Measurements from ENCODE around the gene ADARB2.

ADARB2 gene

DNA sequence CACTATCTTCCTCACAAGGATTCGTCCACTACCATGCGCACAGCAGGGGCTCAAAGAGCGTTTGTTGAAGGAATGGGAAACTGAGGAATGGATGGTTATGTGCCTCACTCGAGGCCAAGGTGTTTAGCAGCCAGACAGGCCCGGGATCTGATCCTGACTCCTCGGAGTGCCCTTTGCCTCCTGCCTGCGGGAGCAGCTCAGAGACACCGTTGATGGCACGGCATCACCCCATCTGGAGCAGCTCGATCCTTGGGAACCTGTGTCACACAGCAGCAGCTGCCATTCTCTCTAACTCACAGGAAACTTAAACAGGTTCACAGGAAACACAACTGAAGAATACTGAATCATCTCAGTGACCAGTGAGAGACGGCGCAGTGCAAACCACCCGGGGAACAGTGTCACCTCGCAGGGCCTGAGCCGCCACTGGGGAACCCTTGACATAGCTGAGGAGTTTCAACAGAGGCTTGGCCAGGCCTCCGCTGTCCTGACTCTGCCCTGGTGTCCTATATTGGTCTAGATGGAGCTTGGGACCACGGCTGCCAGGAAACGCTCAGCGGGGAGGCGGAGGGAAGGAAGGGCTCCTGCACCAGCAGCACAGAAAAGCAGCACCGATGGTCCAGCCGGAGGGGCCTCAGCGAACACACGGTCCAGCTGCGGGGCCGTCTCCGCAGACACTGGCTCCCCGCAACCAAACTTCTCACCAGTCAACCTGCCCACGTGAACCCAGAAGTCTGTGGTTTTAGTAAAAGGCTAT is 169.4 kb downstream of the ADARB2 start:
- DNase-seq (ENCODE audit: low read depth): no peak

DNA sequence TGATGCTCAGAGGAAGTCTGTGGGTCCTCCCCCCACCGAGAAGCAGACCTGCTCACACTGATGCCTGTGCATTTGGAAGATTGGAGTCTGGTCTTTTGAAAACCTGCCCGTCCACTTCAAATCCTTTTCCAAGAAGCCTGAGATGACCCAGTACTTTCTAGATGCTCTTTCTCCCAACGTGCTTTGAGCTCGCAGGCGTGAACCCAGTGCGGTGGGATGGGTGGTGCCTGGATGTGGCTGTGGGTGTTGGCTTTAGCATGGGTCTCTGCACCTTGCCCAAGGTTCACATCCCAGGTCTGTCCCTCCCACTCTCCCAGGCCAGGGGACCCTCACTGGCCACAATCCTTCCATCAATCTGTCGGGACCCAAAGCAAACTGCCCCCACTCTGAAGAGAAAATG is 170.2 kb downstream of the ADARB2 start:
- DNase-seq (ENCODE audit: low read depth): no peak

DNA sequence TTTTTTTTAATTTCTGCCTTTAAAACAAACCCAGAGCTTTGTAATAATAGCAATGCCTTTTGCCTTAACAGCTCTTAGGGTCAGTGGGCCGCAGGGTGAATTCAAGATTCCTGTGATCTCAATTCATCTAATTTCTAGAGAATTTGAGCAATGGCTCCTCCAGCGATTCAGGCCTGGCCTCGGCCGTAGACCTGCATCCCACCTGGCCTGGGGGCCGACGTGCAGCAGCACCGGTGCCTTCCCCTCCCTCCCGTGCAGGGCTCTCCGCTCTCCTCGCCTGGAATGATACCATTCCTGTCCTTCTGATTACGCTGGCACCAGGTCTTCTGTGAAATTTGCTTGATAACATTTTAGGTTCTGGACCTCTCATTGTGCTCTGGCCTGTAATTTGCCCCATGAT is 172.5 kb downstream of the ADARB2 start:
- no peak for DNase-seq (ENCODE audit: low read depth)

DNA sequence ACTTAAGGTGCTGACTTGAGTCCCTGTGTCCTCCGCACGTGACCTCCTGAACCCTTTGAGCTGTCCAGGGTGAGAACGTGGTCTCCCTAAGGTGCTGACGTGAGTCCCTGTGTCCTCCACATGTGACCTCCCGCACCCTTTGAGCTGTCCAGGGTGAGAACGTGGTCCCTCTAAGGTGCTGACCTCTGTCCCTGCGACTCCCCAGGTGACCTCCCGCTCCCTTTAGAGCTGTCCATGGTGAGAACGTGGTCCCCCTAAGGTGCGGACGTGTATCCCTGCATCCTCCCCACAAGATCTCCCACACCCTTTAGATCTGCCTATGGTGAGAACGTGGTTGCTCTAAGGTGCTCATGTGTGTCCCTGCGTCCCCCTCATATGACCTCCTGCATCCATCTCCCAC is 174.3 kb downstream of the ADARB2 start:
- DNase-seq (ENCODE audit: low read depth): no peak

DNA sequence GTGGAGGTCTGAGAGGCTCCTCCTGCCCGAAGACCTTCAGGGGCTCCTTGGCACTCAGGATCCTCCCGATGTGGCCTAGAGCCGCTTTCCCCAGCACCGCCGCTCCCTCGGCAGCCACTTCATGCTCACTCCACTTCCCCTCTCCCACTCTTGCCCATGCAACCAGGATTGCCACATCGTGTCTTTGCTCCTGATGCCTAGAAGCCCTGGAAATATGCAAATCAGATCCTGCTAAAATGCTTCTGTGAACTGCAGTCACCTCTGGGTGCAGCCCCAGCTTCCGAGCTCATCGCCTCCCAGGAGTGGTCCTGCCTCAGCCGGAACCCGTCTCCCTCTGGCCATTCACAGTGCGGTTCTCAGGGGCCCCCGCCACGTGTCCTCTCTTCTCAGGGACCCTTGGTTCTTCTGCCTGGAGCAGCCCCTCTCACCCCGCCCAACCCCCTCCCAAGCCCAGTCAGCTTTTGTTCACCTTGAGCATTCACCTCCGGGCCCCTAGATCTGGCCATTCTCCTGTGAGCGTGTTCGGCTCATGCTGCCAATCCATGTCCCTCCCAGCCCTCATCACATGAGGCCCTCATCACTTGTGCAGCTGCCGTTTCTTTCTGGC is 175.5 kb downstream of the ADARB2 start:
- no peak for DNase-seq (ENCODE audit: low read depth)

DNA sequence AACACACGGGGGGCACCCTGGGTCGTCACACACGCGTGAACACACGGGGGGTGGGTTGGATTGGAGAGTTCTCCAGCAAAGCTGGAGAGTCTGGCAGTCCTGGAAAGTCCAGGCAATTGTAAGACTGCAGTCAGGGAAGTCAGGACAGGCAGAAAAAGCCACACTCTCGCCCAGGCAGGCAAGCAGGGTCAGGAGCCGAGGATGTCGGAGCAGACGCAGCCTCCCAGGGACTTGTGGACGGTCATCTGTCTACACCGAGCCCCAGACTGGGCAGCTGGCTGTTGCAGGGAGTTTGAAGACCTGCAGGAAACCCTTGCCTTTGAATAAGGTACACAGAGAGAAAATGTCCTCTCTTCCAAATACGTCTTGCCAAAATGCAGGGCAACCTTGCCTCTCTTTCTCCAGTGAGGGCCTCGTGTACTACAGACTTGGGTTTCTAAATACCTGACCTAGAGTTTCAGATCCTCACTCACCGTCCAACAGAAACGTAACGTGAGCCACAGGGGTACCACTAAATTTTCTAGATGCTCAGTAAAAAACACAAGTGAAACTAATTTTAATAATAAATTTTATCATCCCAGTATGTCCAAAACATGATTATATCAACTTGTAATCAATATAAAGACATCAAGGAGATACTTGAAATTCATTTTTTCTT is 176.7 kb downstream of the ADARB2 start:
- DNase-seq (ENCODE audit: low read depth): no peak

DNA sequence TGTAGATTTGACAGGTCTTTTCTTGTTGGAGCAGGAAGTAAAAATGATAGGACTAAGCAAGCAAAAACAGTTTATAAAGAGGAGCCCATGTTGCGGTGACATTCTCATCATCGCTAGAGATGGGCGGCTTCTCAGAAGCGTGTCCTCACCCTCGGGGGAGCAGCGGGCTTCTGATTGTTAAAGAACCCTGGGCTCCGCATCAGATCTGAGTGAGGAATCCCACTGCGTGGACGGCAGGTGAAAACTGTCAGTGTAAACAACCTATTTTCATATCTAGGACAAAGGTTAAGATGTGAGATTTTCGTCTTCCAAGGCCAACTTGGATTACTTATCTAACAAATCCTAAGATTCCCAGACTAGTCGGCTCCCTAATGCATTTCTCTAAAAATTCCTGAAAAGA is 177.6 kb downstream of the ADARB2 start:
- DNase-seq (ENCODE audit: low read depth): no peak

DNA sequence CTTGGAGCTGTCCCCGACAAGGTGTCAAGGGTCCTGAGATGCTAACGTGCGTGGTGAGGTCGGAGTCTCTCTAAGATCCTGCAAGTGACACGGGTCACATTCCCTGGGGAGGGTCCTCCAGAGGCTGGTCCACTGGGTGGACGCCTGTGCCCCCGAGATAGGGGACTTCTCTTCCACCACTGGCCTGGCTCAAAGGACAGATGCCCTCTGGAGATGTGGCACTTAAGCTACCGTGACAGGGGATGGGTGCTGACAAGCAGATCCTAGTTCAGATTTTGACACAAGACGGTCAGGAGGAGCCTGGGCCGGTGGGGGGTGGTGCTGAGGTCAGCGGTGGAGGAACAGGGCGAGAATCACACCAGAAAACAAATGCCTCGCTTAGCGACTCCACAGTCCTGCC is 178.0 kb downstream of the ADARB2 start:
- no peak for DNase-seq (ENCODE audit: low read depth)

DNA sequence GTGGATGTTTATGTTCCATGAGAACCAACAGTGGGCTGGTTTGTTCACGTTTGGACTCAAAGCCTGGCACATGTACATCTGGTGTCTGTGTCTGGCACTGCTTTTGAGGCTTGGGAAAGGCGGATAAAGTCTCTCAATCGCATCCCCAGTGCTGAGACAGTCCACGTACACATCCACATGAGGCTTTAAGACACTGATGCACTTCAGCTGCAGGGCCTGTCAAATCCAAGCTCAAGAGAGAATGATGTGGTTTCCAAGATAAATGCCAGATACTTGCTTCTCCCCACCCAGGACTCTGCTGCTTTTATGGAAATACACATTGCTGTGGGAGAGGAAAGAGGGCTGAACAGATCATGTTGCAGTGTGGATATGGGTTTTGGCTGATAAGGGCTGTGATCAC is 178.4 kb downstream of the ADARB2 start:
- no peak for DNase-seq (ENCODE audit: low read depth)

DNA sequence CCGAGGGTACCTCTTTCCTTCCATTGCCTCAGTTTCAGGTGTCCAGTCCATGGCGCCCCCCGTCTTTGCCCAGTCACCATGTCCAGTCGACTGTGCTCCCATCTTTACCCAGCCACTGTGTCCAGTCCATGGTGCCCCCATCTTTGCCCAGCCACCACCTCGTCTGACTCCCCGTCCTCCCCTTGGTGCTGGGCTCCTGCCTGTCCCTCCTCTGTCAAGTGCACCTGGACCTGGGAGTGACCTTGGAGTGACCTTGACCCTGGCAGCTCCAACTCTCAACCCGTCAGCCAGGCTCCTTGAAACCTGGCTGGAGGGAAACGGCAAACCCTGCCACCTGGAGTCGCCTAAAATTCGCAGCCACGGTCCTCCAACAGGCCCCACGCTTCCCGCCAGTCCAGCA is 180.2 kb downstream of the ADARB2 start:
- DNase-seq (ENCODE audit: low read depth): no peak

DNA sequence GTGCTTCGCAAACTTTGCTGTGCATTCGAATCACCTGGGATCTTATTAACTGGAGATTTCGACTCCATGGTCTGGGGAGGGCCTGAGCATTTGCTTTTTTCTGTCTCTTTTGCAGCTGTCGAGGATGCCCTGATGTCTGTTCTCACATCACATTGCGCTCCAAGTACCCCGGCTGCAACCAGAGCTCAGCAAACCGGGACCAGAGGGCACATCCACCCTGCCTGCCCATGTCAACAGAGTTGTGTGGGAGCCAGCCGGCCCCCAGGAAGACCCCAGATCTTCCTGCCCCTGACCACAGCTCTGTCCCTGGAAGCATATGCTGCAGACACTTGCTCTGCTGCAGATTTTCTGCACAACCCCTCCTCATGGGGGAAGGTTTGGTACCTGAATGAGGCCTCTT is 180.8 kb downstream of the ADARB2 start:
- no peak for DNase-seq (ENCODE audit: low read depth)

DNA sequence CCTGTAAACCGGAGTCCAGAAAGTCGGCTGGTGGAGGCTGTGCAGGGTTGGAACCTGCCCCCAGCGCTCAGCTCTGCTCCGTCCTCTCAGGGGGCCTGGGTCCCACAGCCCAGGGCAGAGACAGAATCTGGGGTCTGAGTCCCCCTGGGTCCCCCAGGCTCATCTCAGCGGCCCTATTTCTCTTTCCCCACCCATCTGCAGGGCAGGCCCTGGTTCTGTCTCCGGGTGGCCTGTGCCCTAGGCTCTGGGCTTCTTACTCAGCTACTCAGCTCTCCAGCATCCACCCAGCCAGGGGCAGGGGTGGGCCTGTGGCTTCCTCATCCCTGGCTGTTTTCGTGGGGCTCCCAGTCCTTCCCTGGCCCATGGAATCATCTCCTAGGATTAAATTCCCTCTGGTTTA is 183.4 kb downstream of the ADARB2 start:
- DNase-seq (ENCODE audit: low read depth): no peak

DNA sequence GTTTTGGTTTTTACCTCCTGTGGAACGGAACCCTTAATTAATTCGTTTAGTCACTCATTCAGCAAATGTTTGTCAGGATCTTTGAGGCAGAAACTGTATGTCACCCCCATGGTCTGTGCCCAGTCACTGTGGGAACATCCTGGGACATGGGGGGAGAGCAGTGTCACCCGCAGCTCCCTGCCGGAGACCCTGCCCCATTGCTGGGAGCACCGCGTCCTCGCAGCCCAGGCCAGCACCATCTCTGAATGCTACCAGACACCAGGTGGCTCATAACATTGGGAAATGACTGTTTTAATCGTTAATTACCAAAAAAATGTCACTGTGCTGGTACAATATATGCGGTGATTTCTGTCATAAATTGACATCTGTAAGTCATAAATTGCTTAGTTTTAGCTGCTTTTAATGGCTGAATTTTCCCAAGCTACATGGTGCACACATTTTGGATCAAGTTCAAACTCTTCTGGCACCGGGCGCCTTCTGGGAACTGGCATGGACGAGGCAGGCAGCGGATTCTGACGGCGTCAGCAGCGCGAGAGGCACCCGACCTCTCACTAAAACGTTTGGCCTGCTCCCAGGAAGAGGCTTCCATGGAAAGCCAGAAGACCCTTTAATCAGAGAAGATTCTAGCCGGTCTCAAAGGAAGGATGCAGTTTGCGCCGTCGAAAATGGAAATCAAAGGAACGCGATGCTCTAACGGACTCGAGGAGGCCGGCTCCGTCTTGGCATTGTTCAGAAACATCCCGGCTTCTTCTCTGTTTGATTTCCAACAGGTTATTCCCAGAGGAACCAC is 184.2 kb downstream of the ADARB2 start:
- DNase-seq (ENCODE audit: low read depth): no peak

DNA sequence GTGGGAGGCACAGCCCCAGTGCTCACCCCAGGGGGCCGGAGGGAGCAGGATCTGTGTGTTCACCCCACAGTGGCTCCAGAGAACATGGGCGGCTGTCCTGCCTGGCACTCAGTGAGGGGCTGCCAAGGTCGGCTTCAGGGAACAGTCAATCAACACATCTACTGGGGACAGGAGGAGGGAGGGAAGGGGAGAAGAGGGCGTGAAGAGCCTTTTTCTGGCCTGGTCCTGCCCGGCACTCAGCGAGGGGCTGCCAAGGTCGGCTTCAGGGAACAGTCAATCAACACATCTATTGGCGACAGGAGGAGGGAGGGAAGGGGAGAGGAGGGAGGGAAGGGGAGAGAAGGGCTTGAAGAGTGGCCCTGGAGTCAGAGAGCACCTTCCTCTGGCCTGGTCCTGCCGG is 184.9 kb downstream of the ADARB2 start:
- DNase-seq (ENCODE audit: low read depth): no peak

DNA sequence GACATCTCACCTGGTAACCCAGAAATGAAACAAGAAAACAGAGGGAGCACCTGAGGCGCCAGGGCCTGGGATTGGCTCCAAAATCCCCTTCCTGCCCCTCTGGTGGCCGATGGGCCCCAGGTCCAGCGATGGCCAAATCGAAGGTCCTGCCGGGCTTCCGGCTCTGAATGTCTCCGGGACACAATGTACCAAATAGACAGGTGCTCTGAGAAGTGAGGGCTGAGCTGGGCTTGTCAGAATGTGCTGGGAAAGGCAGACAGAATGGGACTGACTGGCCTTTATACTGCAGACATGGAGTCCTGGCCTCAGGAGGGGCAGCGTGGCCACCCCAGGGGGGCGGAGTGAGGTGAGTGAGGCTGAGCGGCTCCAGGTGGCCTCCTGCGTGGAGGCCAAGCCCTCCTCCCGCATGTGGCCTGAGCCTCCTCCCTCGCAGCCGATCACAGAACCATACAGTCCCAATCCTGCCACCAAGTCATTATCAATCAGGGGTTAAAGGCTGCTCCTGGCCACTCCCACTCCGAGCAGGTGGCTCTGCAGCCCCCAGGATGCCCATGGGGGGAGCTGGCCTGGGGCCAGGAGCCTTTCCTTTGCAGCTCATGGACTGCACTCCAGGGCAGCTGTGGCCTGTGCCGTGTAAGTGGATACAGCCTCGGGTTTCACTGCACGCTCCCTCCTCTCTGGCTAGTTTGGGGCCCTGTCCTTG is 185.5 kb downstream of the ADARB2 start:
- no peak for DNase-seq (ENCODE audit: low read depth)

DNA sequence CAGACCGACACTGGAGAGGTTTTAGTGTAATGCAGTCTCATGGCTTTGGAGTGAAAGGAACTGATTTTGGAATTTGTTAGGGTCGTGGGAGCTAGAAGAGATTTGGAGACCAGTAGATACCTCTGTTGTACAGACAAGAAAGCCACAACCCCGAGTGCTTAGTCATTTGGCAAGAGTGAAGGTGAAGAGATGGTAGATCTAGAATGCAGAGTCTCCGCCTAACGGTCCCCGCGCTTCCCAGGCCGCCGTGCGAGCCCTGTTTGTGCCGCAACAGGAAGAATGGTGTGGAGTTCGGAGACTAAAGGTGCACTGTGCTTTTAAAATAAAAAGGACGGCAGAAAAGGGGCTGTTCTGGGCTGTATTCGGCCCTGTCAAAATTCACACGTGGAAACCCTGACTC is 186.7 kb downstream of the ADARB2 start:
- no peak for DNase-seq (ENCODE audit: low read depth)

DNA sequence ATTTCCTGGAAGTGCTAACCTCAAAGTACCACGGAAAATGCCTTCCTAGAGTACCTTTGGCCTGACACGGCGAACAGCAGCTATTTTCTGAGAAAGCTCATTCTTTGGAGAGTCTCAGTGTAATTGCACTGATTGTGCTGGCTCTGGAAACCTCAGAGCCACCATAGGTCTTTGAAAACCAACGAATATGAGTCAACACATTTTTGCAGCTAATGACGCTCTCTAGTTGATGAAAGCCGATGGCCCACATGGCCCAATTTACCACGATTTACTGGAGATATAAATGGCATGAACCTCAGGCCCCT is 187.1 kb downstream of the ADARB2 start:
- no peak for DNase-seq (ENCODE audit: low read depth)

DNA sequence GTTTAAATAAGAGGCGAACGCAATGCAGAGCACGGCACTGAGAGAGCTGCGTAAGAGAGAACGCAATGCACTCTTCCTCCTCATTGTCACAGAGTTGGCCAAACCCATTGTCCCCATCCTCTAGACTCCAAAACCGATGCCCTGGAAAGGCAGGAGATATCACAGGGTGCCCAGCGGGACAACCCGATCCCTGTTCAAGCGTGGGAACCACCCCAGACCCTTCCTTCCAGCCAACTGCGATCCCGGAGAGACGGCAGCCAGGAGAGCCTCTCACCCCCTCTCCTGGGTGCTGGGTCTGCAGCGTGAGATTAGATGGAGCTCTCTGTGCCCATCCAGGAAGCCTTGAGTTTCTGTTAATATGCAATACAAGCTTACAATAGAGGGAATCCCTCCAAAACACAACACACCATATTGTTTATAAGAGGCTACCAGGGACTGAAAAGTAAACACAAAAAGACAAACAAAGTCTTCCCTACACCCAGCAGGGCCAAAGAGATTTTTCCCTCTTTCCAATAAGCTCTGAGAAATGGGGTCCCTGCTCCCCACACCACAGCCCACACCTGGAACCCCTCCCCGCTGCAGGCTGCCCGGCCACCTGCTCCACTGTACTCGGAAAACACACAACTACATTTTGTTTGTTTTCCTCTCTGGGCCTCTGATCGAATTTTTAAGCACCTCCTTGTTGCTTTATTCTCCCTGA is 187.6 kb downstream of the ADARB2 start:
- DNase-seq (ENCODE audit: low read depth): no peak

DNA sequence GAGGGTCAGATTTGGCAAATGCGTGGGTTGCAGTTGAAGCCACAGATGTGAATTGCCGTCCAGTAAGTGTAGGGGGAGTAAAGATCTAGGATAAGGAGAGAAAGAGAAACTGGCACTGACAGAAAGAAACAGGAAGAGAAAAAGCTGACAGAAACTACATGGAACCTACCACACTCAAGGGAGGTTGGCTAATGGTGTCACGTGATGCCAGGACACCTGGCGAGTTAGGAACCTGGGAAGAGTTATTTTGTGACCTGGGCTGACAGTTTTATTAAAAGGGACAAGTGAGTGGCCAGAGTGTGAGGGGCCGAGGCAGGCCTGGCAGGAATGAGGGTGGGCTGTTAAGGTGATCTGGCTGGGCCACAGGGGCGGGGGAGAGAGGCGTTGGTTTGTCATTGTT is 188.7 kb downstream of the ADARB2 start:
- no peak for DNase-seq (ENCODE audit: low read depth)

DNA sequence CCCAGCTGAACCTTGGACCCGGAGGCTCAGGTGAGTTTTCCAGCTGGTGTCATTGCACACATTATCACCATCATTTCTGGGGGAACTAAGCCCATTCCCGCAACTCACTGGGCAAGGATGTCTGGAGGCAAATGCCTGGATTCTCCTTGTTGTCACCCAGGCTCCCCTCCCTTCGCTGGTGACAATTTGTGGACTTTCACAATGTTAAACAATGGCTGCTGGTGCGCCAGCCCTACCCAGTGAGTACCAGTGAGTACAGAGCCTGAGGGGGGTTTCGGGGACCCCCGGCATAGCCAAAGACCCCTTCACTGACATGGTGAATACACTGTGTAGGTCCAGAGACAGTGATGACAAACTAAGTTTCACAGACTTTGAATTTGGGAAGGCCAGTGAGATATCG is 189.2 kb downstream of the ADARB2 start:
- DNase-seq (ENCODE audit: low read depth): no peak

DNA sequence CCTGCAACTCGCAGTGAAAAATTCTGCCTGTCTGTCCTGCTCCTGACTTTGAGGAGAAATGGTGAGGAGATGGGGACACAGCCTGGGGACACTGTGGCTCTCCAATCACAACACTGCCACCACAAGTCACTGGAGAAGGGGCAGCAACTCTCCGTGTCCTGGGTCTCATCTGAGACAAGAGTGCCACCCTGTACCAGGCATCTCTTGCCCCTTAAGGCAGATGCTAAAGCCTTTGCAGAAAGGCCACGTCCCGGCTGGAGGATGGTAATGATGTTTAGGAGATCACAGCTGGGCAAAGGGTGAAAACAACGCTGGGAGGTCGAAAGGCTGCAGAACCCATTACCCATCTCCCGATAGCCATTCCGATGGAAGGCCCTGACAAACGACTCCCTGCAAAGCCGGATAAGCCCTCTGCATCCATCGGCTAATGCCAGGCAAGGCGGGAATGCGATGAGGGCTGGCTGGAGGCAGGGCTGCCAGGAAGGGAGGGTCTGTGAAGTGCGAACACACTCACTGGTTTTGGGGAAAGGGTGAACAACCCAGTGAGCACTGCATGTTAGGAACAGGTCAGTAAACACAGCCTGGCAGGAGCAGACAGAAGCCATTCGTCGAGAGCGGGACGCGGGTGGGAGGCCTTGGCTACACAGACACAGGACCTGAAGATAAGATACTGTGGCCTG is 190.8 kb downstream of the ADARB2 start:
- DNase-seq (ENCODE audit: low read depth): no peak

All from fibroblast of gingiva (primary cell).